Measurements from ENCODE around the gene SMG5.
"Not testable (repeated sequence)": the region's sequence is repeated elsewhere in the genome, so short reads cannot be mapped to it uniquely, and the experiment has no call there.

The SMG5 gene
- 123 to 285 (median 188) reads per million in 9 experiments for total RNA-seq

- ATAC-seq (replicated peaks) (peak; percentile 92), DNase-seq (peak; percentile 93)
- Mint-ChIP-seq H3K4me1 (ENCODE audit: low read depth in 2 of 2) (peaks cover 26 to 33% of the 10 kb centered on the region in 2 donors), H3K4me3 (peak within 1 kb of the TSS; percentile 89 to 99), H3K27ac (peak within 1 kb of the TSS; percentile 94 to 98), H3K27me3 (no peaks in the 10 kb centered on the region), H3K36me3 (ENCODE audit: insufficient read depth) (peaks cover 32% of the 10 kb centered on the region), H3K9me3 (no peaks in the 10 kb centered on the region)
These were observed at the start of gene SMG5 for GRCh38 chr1:156282479-156283222. Gene SMG5 (minus strand): TSS chr1:156282825. CDS start chr1:156282680, 145 bp downstream.

- H3K4me1 Mint-ChIP-seq (ENCODE audit: low read depth in 2 of 2); DNase-seq; ATAC-seq (replicated peaks); H3K9me3 Mint-ChIP-seq; H3K27me3 Mint-ChIP-seq; H3K4me3 Mint-ChIP-seq; H3K27ac Mint-ChIP-seq: not testable (repeated sequence)
- peaks cover 72% of the 10 kb centered on the region for H3K36me3 Mint-ChIP-seq (ENCODE audit: insufficient read depth)
These were observed 40.6 kb upstream of the SMG5 start for GRCh38 chr1:156323179-156323578.

GRCh38 chr1:156320560-156320959 lies 37.9 kb upstream of the SMG5 start:
- DNase-seq: no peak
- no peaks in the 10 kb centered on the region for H3K27me3 Mint-ChIP-seq
- H3K36me3 Mint-ChIP-seq (ENCODE audit: insufficient read depth): peaks cover 86% of the 10 kb centered on the region
- H3K9me3 Mint-ChIP-seq: no peaks in the 10 kb centered on the region
- ATAC-seq (replicated peaks): no peak
- H3K4me1 Mint-ChIP-seq (ENCODE audit: low read depth in 2 of 2): no peaks in the 10 kb centered on the region
- no peak overlapping the region for H3K4me3 Mint-ChIP-seq
- no peak overlapping the region for H3K27ac Mint-ChIP-seq

GRCh38 chr1:156319664-156320063 lies 37.0 kb upstream of the SMG5 start:
- no peak for ATAC-seq (replicated peaks)
- peak in 2 of 3 experiments; percentile 17 for DNase-seq
- no peak overlapping the region for H3K27ac Mint-ChIP-seq
- no peaks in the 10 kb centered on the region for H3K4me1 Mint-ChIP-seq (ENCODE audit: low read depth in 2 of 2)
- H3K9me3 Mint-ChIP-seq: no peaks in the 10 kb centered on the region
- no peak overlapping the region for H3K4me3 Mint-ChIP-seq
- no peaks in the 10 kb centered on the region for H3K27me3 Mint-ChIP-seq
- peaks cover 89% of the 10 kb centered on the region for H3K36me3 Mint-ChIP-seq (ENCODE audit: insufficient read depth)

- Mint-ChIP-seq H3K36me3 (ENCODE audit: insufficient read depth) (peaks cover 84% of the 10 kb centered on the region), H3K27me3 (no peaks in the 10 kb centered on the region)
These were observed 34.3 kb upstream of the SMG5 start for GRCh38 chr1:156316909-156317308.

GRCh38 chr1:156310962-156311361 lies 28.3 kb upstream of the SMG5 start:
- ATAC-seq (replicated peaks): no peak
- no peaks in the 10 kb centered on the region for H3K4me1 Mint-ChIP-seq (ENCODE audit: low read depth in 2 of 2)
- H3K4me3 Mint-ChIP-seq: no peak overlapping the region
- H3K9me3 Mint-ChIP-seq: no peaks in the 10 kb centered on the region
- no peak for DNase-seq
- H3K36me3 Mint-ChIP-seq (ENCODE audit: insufficient read depth): peaks cover 69% of the 10 kb centered on the region
- H3K27me3 Mint-ChIP-seq: no peaks in the 10 kb centered on the region
- no peak overlapping the region for H3K27ac Mint-ChIP-seq

More at GRCh38 chr1:156316909-156317308, 34.3 kb upstream of the SMG5 start:
- no peak for DNase-seq
- no peak for ATAC-seq (replicated peaks)
- Mint-ChIP-seq H3K27ac (no peak overlapping the region), H3K9me3 (no peaks in the 10 kb centered on the region), H3K4me1 (ENCODE audit: low read depth in 2 of 2) (no peaks in the 10 kb centered on the region), H3K4me3 (no peak overlapping the region)

GRCh38 chr1:156308078-156308477 lies 25.5 kb upstream of the SMG5 start:
- no peak for DNase-seq
- no peak for ATAC-seq (replicated peaks)
- H3K27ac Mint-ChIP-seq: no peak overlapping the region
- H3K9me3 Mint-ChIP-seq: no peaks in the 10 kb centered on the region
- peaks cover 62% of the 10 kb centered on the region for H3K36me3 Mint-ChIP-seq (ENCODE audit: insufficient read depth)
- no peaks in the 10 kb centered on the region for H3K27me3 Mint-ChIP-seq
- no peak overlapping the region for H3K4me3 Mint-ChIP-seq
- H3K4me1 Mint-ChIP-seq (ENCODE audit: low read depth in 2 of 2): no peaks in the 10 kb centered on the region

- Mint-ChIP-seq H3K4me3 (no peak overlapping the region), H3K36me3 (ENCODE audit: insufficient read depth) (peaks cover 46% of the 10 kb centered on the region), H3K4me1 (ENCODE audit: low read depth in 2 of 2) (no peaks in the 10 kb centered on the region), H3K27ac (no peak overlapping the region), H3K9me3 (no peaks in the 10 kb centered on the region), H3K27me3 (no peaks in the 10 kb centered on the region)
- ATAC-seq (replicated peaks): no peak
- no peak for DNase-seq
These were observed 22.6 kb upstream of the SMG5 start for GRCh38 chr1:156305215-156305614.

- ATAC-seq (replicated peaks): no peak
- Mint-ChIP-seq H3K4me3 (no peak overlapping the region), H3K4me1 (ENCODE audit: low read depth in 2 of 2) (no peaks in the 10 kb centered on the region), H3K9me3 (no peaks in the 10 kb centered on the region), H3K27ac (no peak overlapping the region), H3K27me3 (no peaks in the 10 kb centered on the region), H3K36me3 (ENCODE audit: insufficient read depth) (peaks cover 32% of the 10 kb centered on the region)
- no peak for DNase-seq
These were observed 20.6 kb upstream of the SMG5 start for GRCh38 chr1:156303241-156303640.

- DNase-seq (no peak), ATAC-seq (replicated peaks) (no peak)
- no peaks in the 10 kb centered on the region for H3K9me3 Mint-ChIP-seq
- H3K4me3 Mint-ChIP-seq: no peak within 1 kb of the TSS
- H3K27me3 Mint-ChIP-seq: no peaks in the 10 kb centered on the region
- no peak within 1 kb of the TSS for H3K27ac Mint-ChIP-seq
- H3K36me3 Mint-ChIP-seq (ENCODE audit: insufficient read depth): peaks cover 7% of the 10 kb centered on the region
- peaks cover 12% of the 10 kb centered on the region in 2 donors for H3K4me1 Mint-ChIP-seq (ENCODE audit: low read depth in 2 of 2)
These were observed 16.3 kb upstream of the SMG5 start, which contains the start of gene VHLL for GRCh38 chr1:156298852-156299357. Gene VHLL (minus strand): TSS chr1:156299307. CDS start chr1:156299189, 118 bp downstream.

GRCh38 chr1:156295391-156295947 lies 12.8 kb upstream of the SMG5 start, which contains the start of gene GLMP:
Gene GLMP (minus strand): TSS chr1:156295679. CDS start chr1:156295645, 34 bp downstream.
- Mint-ChIP-seq H3K27me3 (no peaks in the 10 kb centered on the region), H3K27ac (peak within 1 kb of the TSS; percentile 93 to 95), H3K36me3 (ENCODE audit: insufficient read depth) (peaks cover 7% of the 10 kb centered on the region), H3K4me3 (peak within 1 kb of the TSS; percentile 90 to 93), H3K9me3 (no peaks in the 10 kb centered on the region), H3K4me1 (ENCODE audit: low read depth in 2 of 2) (peaks cover 12 to 16% of the 10 kb centered on the region in 2 donors)
- ATAC-seq (replicated peaks): peak; percentile 95
- peak; percentile 26 to 31 (median 29) for DNase-seq

GRCh38 chr1:156293895-156294294 lies 11.3 kb upstream of the SMG5 start:
- no peaks in the 10 kb centered on the region for H3K27me3 Mint-ChIP-seq
- no peak for DNase-seq
- no peak for ATAC-seq (replicated peaks)
- H3K9me3 Mint-ChIP-seq: no peaks in the 10 kb centered on the region
- peaks cover 8% of the 10 kb centered on the region for H3K36me3 Mint-ChIP-seq (ENCODE audit: insufficient read depth)
- H3K4me1 Mint-ChIP-seq (ENCODE audit: low read depth in 2 of 2): peaks cover 12 to 16% of the 10 kb centered on the region in 2 donors
- no peak overlapping the region for H3K27ac Mint-ChIP-seq
- peak overlapping the region in 1 of 2 donors; percentile 93 for H3K4me3 Mint-ChIP-seq

- DNase-seq (no peak), ATAC-seq (replicated peaks) (no peak)
- Mint-ChIP-seq H3K4me1 (ENCODE audit: low read depth in 2 of 2) (peaks cover 12 to 16% of the 10 kb centered on the region in 2 donors), H3K4me3 (no peak overlapping the region), H3K9me3 (no peaks in the 10 kb centered on the region), H3K27me3 (no peaks in the 10 kb centered on the region), H3K27ac (peak overlapping the region in 1 of 2 donors; percentile 28), H3K36me3 (ENCODE audit: insufficient read depth) (peaks cover 13% of the 10 kb centered on the region)
These were observed 10.4 kb upstream of the SMG5 start for GRCh38 chr1:156293098-156293434.

All from effector memory CD8-positive, alpha-beta T cell (primary cell).